Stimulated activated naive B cell treated with anti-CD40 and anti-IgM and Interleukin-4, amounts not matched to agents 10 μg/mL and 1 μg/mL and 100 μg/mL, for 72 hours (primary cell): ENCODE measurements around the gene CAPN10.
A peak's percentile ranks its signal among the peaks of the same experiment; 100 is the strongest.
"Not testable (repeated sequence)": the region's sequence is repeated elsewhere in the genome, so short reads cannot be mapped to it uniquely, and the experiment has no call there.

Experiments used
- ATAC-seq, 2 donors: fragments of 150-1000 bp; cut with Tn5 transposase; replicated peaks; 2 replicates each; pipeline ENCODE4 v1.10.0; 2021; ENCODE audit warnings: moderate library complexity in 1 of 2
- DNase-seq: peaks from one replicate; pipeline ENCODE4 v3.0.0; 2021
- H3K27ac Mint-ChIP-seq: one replicate; pipeline ENCODE4 v1.8.0; 2022; ENCODE audit warnings: mild to moderate bottlenecking, mixed read lengths
- H3K27me3 Mint-ChIP-seq, 2 donors: one replicate each; pipeline ENCODE4 v1.8.0; 2022; ENCODE audit warnings: mixed read lengths in 2 of 2
- H3K36me3 Mint-ChIP-seq, 2 donors: one replicate each; pipeline ENCODE4 v1.8.0; 2022; ENCODE audit warnings: mixed read lengths in 2 of 2, mild to moderate bottlenecking in 1 of 2
- H3K4me1 Mint-ChIP-seq, 2 donors: one replicate each; pipeline ENCODE4 v1.8.0; 2022; ENCODE audit warnings: mixed read lengths in 2 of 2, mild to moderate bottlenecking in 1 of 2
- H3K4me3 Mint-ChIP-seq, 2 donors: one replicate each; pipeline ENCODE4 v1.8.0; 2022; ENCODE audit warnings: mild to moderate bottlenecking in 2 of 2, mixed read lengths in 2 of 2, moderate library complexity in 1 of 2
- H3K9me3 Mint-ChIP-seq, 2 donors: one replicate each; pipeline ENCODE4 v1.8.0; 2022; ENCODE audit warnings: mixed read lengths in 2 of 2, mild to moderate bottlenecking in 1 of 2

CAPN10 gene

GRCh38 chr2:240603081-240603835 is 16.7 kb downstream of the CAPN10 start:
- H3K27ac Mint-ChIP-seq: no peak overlapping the region
- ATAC-seq: no peak

DNA sequence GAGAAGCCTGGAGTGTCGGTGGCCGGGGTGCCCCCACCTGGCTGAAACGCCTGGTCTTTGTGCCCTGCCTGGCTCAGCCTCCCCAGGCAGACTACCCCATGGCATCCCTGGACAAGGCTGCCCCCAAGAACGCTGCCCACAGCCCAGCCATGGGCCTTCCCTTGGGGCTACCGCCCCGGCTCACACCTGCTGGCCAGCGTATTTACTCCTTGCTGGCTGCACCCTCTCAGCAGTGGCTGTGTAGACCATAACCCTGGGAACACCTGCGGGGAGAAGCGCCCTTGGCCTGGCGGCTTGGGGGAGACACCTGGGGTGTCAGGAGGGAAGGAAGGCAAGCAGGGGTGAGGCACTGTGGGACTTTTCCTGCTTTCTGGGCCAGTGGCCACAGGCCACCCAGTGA is 17.3 kb downstream of the CAPN10 start:
- H3K27me3 Mint-ChIP-seq: no peaks in the 10 kb centered on the region
- no peak overlapping the region for H3K27ac Mint-ChIP-seq
- no peaks in the 10 kb centered on the region for H3K9me3 Mint-ChIP-seq
- H3K4me1 Mint-ChIP-seq: peaks cover 0 to 10% of the 10 kb centered on the region in 2 donors
- DNase-seq (no peak), ATAC-seq (no peak)
- no peak overlapping the region for H3K4me3 Mint-ChIP-seq
- H3K36me3 Mint-ChIP-seq: peaks cover 12 to 36% of the 10 kb centered on the region in 2 donors

More at GRCh38 chr2:240603081-240603835, 16.7 kb downstream of the CAPN10 start:
- Mint-ChIP-seq H3K9me3 (no peaks in the 10 kb centered on the region), H3K27me3 (no peaks in the 10 kb centered on the region), H3K36me3 (peaks cover 17 to 37% of the 10 kb centered on the region in 2 donors), H3K4me1 (peaks cover 0 to 10% of the 10 kb centered on the region in 2 donors), H3K4me3 (no peak overlapping the region)
- DNase-seq: no peak

GRCh38 chr2:240604291-240604938 is 17.9 kb downstream of the CAPN10 start:
- Mint-ChIP-seq H3K9me3 (no peaks in the 10 kb centered on the region), H3K27me3 (no peaks in the 10 kb centered on the region), H3K4me1 (peaks cover 0 to 10% of the 10 kb centered on the region in 2 donors), H3K4me3 (no peak overlapping the region), H3K36me3 (peaks cover 7 to 30% of the 10 kb centered on the region in 2 donors), H3K27ac (no peak overlapping the region)
- DNase-seq: no peak
- peak in 1 of 2 donors; percentile 23 for ATAC-seq

- DNase-seq: no peak
- H3K27ac Mint-ChIP-seq: no peak overlapping the region
- H3K36me3 Mint-ChIP-seq: peaks cover 7 to 23% of the 10 kb centered on the region in 2 donors
These were observed 18.6 kb downstream of the CAPN10 start for GRCh38 chr2:240604939-240605716.

DNA sequence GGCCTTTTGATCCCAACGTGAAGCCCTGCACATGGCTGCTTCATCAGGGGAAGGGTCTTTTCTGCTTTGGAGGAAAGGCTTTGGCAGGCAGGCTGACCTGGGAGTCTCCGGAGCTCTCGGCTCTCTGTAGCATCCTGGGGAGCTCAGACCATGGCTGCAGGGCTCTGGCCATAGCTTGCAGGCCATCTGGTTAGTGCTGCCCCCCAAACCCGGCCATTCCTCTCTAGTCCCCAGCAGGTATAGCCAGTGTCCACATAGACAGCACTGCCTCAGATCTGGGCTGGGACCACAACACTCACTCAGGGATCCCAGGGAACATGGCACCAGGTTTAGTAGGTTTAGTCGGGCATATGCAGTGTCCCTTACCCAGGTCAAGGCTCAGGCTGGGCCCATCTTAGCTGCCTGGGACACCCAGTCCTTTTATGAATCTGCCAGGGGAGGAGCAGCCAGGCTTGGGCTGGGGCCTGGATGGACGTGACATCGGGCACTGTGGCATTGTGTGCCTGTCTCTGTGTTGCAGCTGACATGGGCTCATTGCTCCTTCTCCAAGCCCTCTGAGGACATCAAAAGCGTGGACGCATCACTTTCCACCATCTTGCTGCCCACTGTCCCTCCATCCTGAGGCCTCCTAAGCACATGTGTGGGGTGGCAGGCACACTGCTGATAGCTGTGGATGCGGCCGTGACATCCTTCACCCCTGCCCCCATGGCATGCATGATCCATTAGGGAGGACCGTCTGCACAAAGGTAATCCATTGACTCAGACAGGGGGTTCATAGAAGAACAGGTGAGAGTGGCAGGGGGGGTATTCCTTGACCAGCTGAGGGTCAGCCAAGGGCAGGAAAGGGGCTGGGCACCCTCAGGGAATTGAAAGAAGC is 19.6 kb downstream of the CAPN10 start:
- peaks cover 7 to 23% of the 10 kb centered on the region in 2 donors for H3K36me3 Mint-ChIP-seq
- H3K27ac Mint-ChIP-seq: peak overlapping the region; percentile 59
- H3K4me3 Mint-ChIP-seq: no peak overlapping the region
- H3K27me3 Mint-ChIP-seq: no peaks in the 10 kb centered on the region
- no peaks in the 10 kb centered on the region for H3K9me3 Mint-ChIP-seq
- no peak for ATAC-seq
- H3K4me1 Mint-ChIP-seq: peaks cover 0 to 10% of the 10 kb centered on the region in 2 donors
- DNase-seq: no peak

More at GRCh38 chr2:240604939-240605716, 18.6 kb downstream of the CAPN10 start:
- H3K27me3 Mint-ChIP-seq: no peaks in the 10 kb centered on the region
- no peak for ATAC-seq
- H3K9me3 Mint-ChIP-seq: no peaks in the 10 kb centered on the region
- no peak overlapping the region for H3K4me3 Mint-ChIP-seq
- H3K4me1 Mint-ChIP-seq: peaks cover 0 to 10% of the 10 kb centered on the region in 2 donors

DNA sequence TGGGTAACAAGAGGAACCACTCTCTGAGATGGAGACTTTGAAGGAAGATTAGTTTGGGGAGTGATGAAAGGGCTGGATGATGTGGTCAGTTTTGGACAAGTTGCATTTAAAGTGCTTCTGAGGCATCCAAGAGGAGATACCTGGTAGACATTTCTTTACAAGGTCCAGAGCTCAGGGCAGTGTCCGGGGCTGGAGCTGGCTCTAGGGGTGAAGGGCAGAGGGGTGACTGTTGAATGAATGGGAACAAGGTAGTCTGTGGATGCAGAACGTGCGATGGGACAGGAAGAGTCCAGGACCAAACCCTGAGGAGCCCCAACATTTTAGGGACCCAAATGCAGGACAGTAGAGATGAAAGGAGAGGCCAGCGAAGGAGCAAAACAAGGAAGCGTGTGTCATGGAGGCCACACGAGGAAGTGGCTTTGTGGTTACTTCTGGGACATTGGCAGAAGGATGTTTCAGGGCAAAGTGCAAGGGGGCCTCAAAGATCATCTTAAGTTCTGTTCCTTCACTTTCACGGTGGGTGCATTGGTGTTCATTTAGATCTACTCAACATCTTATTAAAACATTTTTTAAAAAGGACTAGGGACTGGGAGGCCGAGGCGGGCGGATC is 25.2 kb downstream of the CAPN10 start:
- Mint-ChIP-seq H3K4me1 (peaks cover 8 to 10% of the 10 kb centered on the region in 2 donors), H3K36me3 (peaks cover 15 to 17% of the 10 kb centered on the region in 2 donors), H3K4me3 (no peak overlapping the region), H3K27me3 (no peaks in the 10 kb centered on the region), H3K27ac (peak overlapping the region; percentile 15), H3K9me3 (peaks cover 1 to 3% of the 10 kb centered on the region in 2 donors)
- DNase-seq (no peak), ATAC-seq (no peak)

- no peak overlapping the region for H3K27ac Mint-ChIP-seq
- DNase-seq (no peak), ATAC-seq (no peak)
- H3K4me3 Mint-ChIP-seq: no peak overlapping the region
- H3K9me3 Mint-ChIP-seq: peaks cover 3 to 5% of the 10 kb centered on the region in 2 donors
- peaks cover 20 to 27% of the 10 kb centered on the region in 2 donors for H3K36me3 Mint-ChIP-seq
- H3K27me3 Mint-ChIP-seq: no peaks in the 10 kb centered on the region
- peaks cover 8 to 9% of the 10 kb centered on the region in 2 donors for H3K4me1 Mint-ChIP-seq
These were observed 27.2 kb downstream of the CAPN10 start for GRCh38 chr2:240613781-240614180.

DNA sequence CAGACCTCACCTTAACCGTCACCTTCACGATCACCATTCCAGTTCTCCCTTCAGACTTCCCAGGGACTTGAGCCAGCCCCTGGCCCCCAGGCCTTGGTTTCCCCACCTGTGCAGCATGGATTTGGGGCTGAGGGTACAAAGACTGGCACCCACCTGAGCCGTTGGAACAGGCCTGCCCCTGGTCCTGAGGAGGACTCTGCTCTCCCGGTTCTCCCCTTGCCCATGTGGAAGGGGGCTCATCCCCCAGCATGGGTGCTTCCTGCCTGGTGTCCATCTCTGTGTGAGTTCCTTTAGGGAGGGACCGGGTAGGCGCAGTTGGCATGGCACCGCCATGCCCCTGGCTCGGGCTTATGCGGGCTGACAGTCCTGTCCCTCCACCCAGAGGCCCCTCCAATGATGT is 27.9 kb downstream of the CAPN10 start:
- DNase-seq (no peak), ATAC-seq (no peak)
- peaks cover 3 to 5% of the 10 kb centered on the region in 2 donors for H3K9me3 Mint-ChIP-seq
- H3K27ac Mint-ChIP-seq: no peak overlapping the region
- peaks cover 25 to 33% of the 10 kb centered on the region in 2 donors for H3K36me3 Mint-ChIP-seq
- H3K27me3 Mint-ChIP-seq: no peaks in the 10 kb centered on the region
- peaks cover 8 to 13% of the 10 kb centered on the region in 2 donors for H3K4me1 Mint-ChIP-seq
- no peak overlapping the region for H3K4me3 Mint-ChIP-seq

GRCh38 chr2:240615396-240615795 is 28.9 kb downstream of the CAPN10 start:
- Mint-ChIP-seq H3K9me3 (peaks cover 3 to 5% of the 10 kb centered on the region in 2 donors), H3K36me3 (peaks cover 25 to 36% of the 10 kb centered on the region in 2 donors), H3K4me3 (no peak overlapping the region), H3K27me3 (no peaks in the 10 kb centered on the region), H3K4me1 (peaks cover 15 to 17% of the 10 kb centered on the region in 2 donors), H3K27ac (no peak overlapping the region)
- no peak for DNase-seq
- no peak for ATAC-seq

DNA sequence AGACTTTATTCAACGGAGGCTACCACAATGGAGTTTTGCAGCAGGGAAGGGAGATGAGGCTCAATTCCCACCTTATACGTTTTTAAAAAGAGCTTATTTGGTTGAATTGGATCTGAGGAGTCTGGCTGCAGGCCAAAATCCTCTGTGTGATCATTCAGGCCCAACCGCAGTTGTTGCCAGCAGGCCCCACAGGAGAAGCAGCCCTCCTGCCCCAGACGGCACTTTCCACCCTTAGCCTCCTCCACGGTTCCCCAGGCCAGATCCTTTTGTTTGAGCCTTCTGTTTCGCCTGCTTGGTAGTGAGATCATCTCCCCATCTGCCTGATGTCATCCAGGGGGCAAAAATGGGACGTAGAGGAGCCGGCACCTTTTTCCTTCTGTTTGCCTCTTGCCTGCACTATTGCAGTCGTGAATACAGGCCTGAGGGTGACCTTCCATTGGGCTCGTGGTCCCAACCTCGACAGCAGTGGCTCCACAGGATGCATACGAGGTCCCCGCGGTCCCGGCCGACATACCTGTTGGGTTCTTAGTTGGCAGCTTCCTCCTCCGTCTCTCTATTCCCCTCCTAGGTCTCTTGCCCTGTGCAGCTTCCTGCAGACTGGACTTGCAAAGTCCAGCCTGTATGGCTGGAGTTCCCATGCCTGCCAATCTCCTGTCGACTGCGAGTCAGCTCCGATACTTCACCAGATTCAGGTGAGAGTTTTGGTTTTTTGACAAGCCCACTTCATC is 29.4 kb downstream of the CAPN10 start:
- H3K27ac Mint-ChIP-seq: no peak overlapping the region
- H3K27me3 Mint-ChIP-seq: no peaks in the 10 kb centered on the region
- H3K9me3 Mint-ChIP-seq: peaks cover 3 to 5% of the 10 kb centered on the region in 2 donors
- no peak for ATAC-seq
- peaks cover 25 to 36% of the 10 kb centered on the region in 2 donors for H3K36me3 Mint-ChIP-seq
- H3K4me1 Mint-ChIP-seq: peaks cover 20 to 21% of the 10 kb centered on the region in 2 donors
- no peak overlapping the region for H3K4me3 Mint-ChIP-seq
- no peak for DNase-seq

DNA sequence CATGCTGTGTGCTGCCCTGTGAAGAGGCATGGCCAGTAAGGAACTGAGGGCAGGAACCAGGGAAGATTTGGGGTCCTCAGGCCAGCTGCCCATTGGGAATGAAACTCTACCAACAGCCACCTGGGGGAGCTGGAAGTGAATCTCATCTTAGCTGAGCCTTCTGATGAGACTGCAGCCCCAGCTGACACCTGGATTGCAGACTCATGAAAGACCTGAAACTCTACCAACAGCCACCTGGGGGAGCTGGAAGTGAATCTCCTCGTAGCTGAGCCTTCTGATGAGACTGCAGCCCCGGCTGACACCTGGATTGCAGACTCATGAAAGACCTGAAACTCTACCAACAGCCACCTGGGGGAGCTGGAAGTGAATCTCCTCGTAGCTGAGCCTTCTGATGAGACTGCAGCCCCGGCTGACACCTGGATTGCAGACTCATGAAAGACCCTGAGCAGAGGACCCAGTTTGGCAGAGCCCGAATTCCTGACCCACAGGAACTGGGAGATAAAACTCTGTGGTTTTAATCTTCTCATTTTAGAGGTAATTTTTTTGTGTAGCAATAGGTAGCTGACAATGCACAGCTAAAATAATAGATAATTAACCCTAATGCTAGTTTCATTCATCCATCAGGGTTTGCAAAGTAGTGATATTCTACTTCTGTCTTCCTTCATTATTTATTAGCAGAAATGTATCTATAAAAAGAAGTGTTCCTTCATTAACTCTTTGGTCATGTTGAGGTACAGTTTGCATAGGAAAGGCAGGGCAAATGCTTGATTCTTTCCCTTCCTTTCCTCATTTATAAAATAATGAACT is 30.5 kb downstream of the CAPN10 start:
- not testable (repeated sequence) for DNase-seq, H3K9me3 Mint-ChIP-seq, H3K27me3 Mint-ChIP-seq, H3K27ac Mint-ChIP-seq, H3K4me3 Mint-ChIP-seq, ATAC-seq
- Mint-ChIP-seq H3K36me3 (peaks cover 21 to 26% of the 10 kb centered on the region in 2 donors), H3K4me1 (peaks cover 17 to 24% of the 10 kb centered on the region in 2 donors)

DNA sequence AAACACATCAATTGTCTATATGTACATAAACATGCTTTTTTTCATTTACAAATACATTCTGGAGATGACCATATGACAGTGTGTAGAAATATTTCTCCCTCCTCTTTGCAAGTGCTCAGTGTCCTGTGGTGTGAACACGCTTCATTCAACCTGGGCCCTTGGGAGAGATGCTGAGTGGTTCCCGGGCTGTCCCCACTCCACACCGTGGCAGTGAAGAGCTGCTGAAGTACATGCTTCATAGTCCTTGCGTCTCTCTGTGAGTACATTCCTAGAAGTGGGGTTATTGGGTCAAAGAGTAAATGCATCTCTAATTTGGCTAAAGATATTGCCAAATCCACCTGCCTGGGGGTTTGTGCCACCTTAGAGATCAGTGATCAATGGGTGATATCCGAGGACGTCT is 32.2 kb downstream of the CAPN10 start:
- H3K9me3 Mint-ChIP-seq: peaks cover 3 to 5% of the 10 kb centered on the region in 2 donors
- H3K4me3 Mint-ChIP-seq: no peak overlapping the region
- peaks cover 25 to 28% of the 10 kb centered on the region in 2 donors for H3K4me1 Mint-ChIP-seq
- H3K36me3 Mint-ChIP-seq: peaks cover 24 to 26% of the 10 kb centered on the region in 2 donors
- peaks cover 0 to 17% of the 10 kb centered on the region in 2 donors for H3K27me3 Mint-ChIP-seq
- ATAC-seq (no peak), DNase-seq (no peak)
- H3K27ac Mint-ChIP-seq: no peak overlapping the region
